Small intestine (tissue), 7 donors: ENCODE measurements around the gene MLLT3. TPM values are rescaled to one million over a fixed set of nuclear protein-coding genes. Genes with fewer than 3 reads are reported as not detected.

Source experiments
- DNase-seq, 2 donors: peaks; one replicate each; pipeline versions ENCODE4 v3.0.0 to v3.0.0-alpha.2; 2013
- FAIRE-seq: peaks from 2 replicates; lab custom pipeline; 2012; peaks lifted over from hg19 to GRCh38; lab: Jason Lieb, UNC
- H3K27ac ChIP-seq, 3 donors: one replicate each; pipeline ENCODE4 v1.5.1; 2013; ENCODE audit warnings: low read length in 2 of 3, mild to moderate bottlenecking in 2 of 3, control low read depth in 1 of 3, inconsistent platforms in 1 of 3, low read depth in 1 of 3, moderate library complexity in 1 of 3
- H3K27me3 ChIP-seq, 3 donors: one replicate each; pipeline ENCODE4 v1.6.1; 2013; ENCODE audit warnings: low read length in 3 of 3, inconsistent platforms in 1 of 3; ENCODE audit not compliant: control insufficient read depth in 3 of 3, insufficient read depth in 3 of 3
- H3K36me3 ChIP-seq, 3 donors: one replicate each; pipeline ENCODE4 v1.6.1; 2013; ENCODE audit warnings: low read length in 3 of 3, inconsistent platforms in 1 of 3, low read depth in 1 of 3, mild to moderate bottlenecking in 1 of 3, moderate library complexity in 1 of 3; ENCODE audit not compliant: control insufficient read depth in 3 of 3, insufficient read depth in 2 of 3
- H3K4me1 ChIP-seq, 3 donors: one replicate each; pipeline ENCODE4 v1.6.1; 2013; ENCODE audit warnings: low read length in 2 of 3, inconsistent platforms in 1 of 3, low read depth in 1 of 3, mild to moderate bottlenecking in 1 of 3, moderate library complexity in 1 of 3; ENCODE audit not compliant: control insufficient read depth in 3 of 3, insufficient read depth in 2 of 3
- H3K4me3 ChIP-seq, 3 donors: one replicate each; pipeline ENCODE4 v1.5.1; 2013; ENCODE audit warnings: low read length in 3 of 3, control low read depth in 1 of 3, inconsistent platforms in 1 of 3, low read depth in 1 of 3, mild to moderate bottlenecking in 1 of 3, moderate library complexity in 1 of 3
- H3K9me3 ChIP-seq, 2 donors: one replicate each; pipeline ENCODE4 v1.6.1; 2013; ENCODE audit warnings: low read depth in 1 of 2, low read length in 1 of 2; ENCODE audit not compliant: control insufficient read depth in 2 of 2, insufficient read depth in 1 of 2
- WGBS, 3 donors: extraction: QIAGEN DNeasy Blood & Tissue Kit; methylation state at CpG; one replicate each; pipeline ENCODE4 v1.1.7; 2013; 5-methylcytosine and 5-hydroxymethylcytosine counted together
- polyA plus RNA-seq, 4 donors: library from polyadenylated mRNA; stranded (reverse) in 3 of 4; unstranded in 1 of 4; fragments of 200-250 nt in 3 of 4; fragments of 120-200 nt in 1 of 4; gene quantifications; one replicate each; pipeline versions ENCODE4 v1.2.1 to v1.2.3, GENCODE V29; 2013
- donor health status: healthy with polysubstance abuse.
- donor health status: control.
- donor health status: control.
- donor health status: Bipolar disorder and iron deficiency.
- donor health status: healthy.

MLLT3 gene
- polyA plus RNA-seq, 4 donors = 8.9 to 34.5 (median 14.0) TPM

- Histone ChIP-seq H3K36me3 (no peaks in the 10 kb centered on the region), H3K4me3 (no peak overlapping the region), H3K9me3 (no peaks in the 10 kb centered on the region), H3K27me3 (no peaks in the 10 kb centered on the region), H3K4me1 (peaks cover 0 to 9% (median 0%) of the 10 kb centered on the region in 3 donors), H3K27ac (no peak overlapping the region)
- 87 to 97% (median 91%) methylated on average over 3 of the region's 3 CpGs for WGBS, 3 donors
- no peak for FAIRE-seq
- DNase-seq = no peak
Observed at GRCh38 chr9:20480249-20480648, 142.1 kb downstream of the MLLT3 start.

DNA sequence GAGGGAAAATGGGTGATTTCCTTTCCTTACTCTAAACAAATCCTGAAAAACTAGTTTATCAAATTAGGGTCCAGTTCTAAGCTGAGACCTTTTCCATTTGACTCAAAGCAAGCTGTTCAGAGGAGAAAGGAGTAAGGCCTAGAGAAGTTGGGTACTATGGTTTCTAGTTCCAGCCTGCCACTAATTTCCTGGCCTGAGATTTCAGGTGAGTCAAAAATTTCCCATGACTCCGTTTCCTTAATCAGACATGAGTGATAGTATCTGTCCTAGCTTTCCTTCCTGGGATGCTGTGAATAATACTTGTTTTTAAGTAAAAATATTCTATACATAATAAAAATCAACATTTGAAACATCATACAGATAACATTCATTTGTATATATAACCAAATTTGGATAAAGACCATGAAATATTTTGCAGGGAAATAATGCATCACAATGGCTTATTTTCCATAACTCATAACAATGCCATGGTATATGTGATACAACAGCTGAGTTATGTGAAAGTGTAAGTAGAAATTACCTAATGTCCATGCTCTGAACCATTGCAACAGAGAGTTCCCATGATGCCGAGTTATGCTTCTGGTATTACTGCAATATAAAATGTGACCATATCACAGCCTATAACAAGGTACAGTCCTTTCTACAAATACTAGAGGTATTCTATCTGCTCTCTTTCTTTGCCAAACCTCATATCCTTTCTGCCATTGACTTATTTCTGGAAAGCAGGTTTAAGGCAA lies 142.7 kb downstream of the MLLT3 start:
- Histone ChIP-seq H3K4me3 (no peak overlapping the region), H3K36me3 (no peaks in the 10 kb centered on the region), H3K27ac (no peak overlapping the region), H3K27me3 (no peaks in the 10 kb centered on the region), H3K4me1 (peaks cover 0 to 13% (median 0%) of the 10 kb centered on the region in 3 donors), H3K9me3 (no peaks in the 10 kb centered on the region)
- peak in 1 of 2 donors; percentile 66 for DNase-seq
- 86 to 99% (median 95%) methylated on average over 2 of the region's 2 CpGs for WGBS, 3 donors
- FAIRE-seq = no peak

- H3K36me3 ChIP-seq = no peaks in the 10 kb centered on the region
- DNase-seq = no peak
- H3K9me3 ChIP-seq = no peaks in the 10 kb centered on the region
- no peak overlapping the region for H3K4me3 ChIP-seq
- WGBS, 3 donors = 81 to 90% (median 90%) methylated on average over 2 of the region's 2 CpGs
- H3K27ac ChIP-seq = no peak overlapping the region
- H3K4me1 ChIP-seq = peaks cover 0 to 13% (median 0%) of the 10 kb centered on the region in 3 donors
- no peak for FAIRE-seq
- H3K27me3 ChIP-seq = no peaks in the 10 kb centered on the region
Observed at GRCh38 chr9:20478786-20479185, 143.5 kb downstream of the MLLT3 start.

- WGBS, 3 donors = 90 to 93% (median 90%) methylated on average over 7 of the region's 7 CpGs
- Histone ChIP-seq H3K36me3 (no peaks in the 10 kb centered on the region), H3K9me3 (no peaks in the 10 kb centered on the region), H3K27ac (no peak overlapping the region), H3K4me1 (peaks cover 0 to 13% (median 0%) of the 10 kb centered on the region in 3 donors), H3K4me3 (no peak overlapping the region), H3K27me3 (no peaks in the 10 kb centered on the region)
- FAIRE-seq = no peak
- DNase-seq = no peak
Observed at GRCh38 chr9:20477940-20478620, 144.2 kb downstream of the MLLT3 start.

DNA sequence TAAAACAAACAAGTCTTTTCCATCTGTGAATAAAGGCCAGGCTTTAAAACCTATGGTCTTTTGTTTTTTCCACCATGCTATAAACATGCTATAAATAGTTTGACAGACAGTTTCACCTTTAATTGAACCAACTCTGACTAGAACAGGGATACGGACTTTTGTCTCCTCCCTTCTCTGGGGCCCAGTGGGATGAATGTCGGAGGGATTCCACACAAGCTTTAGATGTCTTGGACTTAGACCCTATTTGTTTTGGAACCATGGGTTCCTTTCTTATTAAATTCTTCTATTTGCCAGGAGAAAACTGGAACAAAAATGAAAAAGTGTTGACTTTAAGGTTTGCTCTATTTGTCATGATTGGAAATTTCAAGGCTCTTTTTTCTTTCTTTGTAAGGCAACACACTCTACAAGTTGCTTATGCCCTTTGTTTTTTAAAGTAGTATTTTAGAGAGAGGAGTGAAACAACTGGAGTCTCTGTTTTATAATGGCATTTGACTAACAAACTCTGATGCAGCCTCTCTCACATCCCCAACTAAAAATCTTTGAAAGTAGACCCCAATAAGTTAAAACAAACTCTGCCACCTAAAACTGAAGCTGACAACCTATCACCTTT lies 145.3 kb downstream of the MLLT3 start:
- Histone ChIP-seq H3K9me3 (no peaks in the 10 kb centered on the region), H3K4me3 (no peak overlapping the region), H3K4me1 (peaks cover 0 to 13% (median 0%) of the 10 kb centered on the region in 3 donors), H3K27ac (peak overlapping the region in 1 of 3 donors; percentile 5), H3K27me3 (no peaks in the 10 kb centered on the region), H3K36me3 (no peaks in the 10 kb centered on the region)
- peak in 1 of 2 donors; percentile 67 for DNase-seq
- 21 to 57% (median 39%) methylated on average over 2 of the region's 2 CpGs for WGBS, 3 donors
- FAIRE-seq = no peak

DNA sequence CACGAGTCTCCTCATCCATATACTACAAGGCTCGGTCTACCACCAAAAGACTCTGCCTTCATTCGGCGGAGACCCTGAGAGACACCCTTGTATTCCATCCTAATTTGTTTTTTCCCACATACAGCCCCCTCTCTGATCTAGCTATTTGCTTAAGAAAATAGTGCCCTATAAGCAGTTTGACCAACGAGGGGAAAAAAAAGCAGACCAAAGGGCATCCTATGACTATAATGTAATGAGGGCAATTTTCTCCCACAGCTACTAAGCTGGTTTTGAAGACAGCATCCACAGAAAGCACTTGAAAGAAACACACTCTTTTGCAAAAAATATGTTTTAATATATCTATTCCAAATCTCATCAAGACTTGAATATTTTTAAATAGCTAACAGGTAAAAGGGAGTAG lies 147.8 kb downstream of the MLLT3 start:
- H3K4me3 ChIP-seq = no peak overlapping the region
- FAIRE-seq (no peak), DNase-seq (peak in 1 of 2 donors; percentile 56)
- H3K9me3 ChIP-seq = no peaks in the 10 kb centered on the region
- no peaks in the 10 kb centered on the region for H3K27me3 ChIP-seq
- peaks cover 0 to 13% (median 0%) of the 10 kb centered on the region in 3 donors for H3K4me1 ChIP-seq
- H3K36me3 ChIP-seq = no peaks in the 10 kb centered on the region
- H3K27ac ChIP-seq = no peak overlapping the region
- WGBS, 3 donors = 87 to 94% (median 90%) methylated on average over 5 of the region's 5 CpGs

- no peak overlapping the region for H3K4me3 ChIP-seq
- no peaks in the 10 kb centered on the region for H3K36me3 ChIP-seq
- FAIRE-seq (no peak), DNase-seq (no peak)
- no peaks in the 10 kb centered on the region for H3K9me3 ChIP-seq
- no peaks in the 10 kb centered on the region for H3K27me3 ChIP-seq
- H3K27ac ChIP-seq = no peak overlapping the region
- H3K4me1 ChIP-seq = peaks cover 0 to 13% (median 0%) of the 10 kb centered on the region in 3 donors
Observed at GRCh38 chr9:20473515-20474013, 148.7 kb downstream of the MLLT3 start.

- Histone ChIP-seq H3K9me3 (no peaks in the 10 kb centered on the region), H3K4me3 (no peak overlapping the region), H3K27ac (no peak overlapping the region), H3K4me1 (peaks cover 0 to 13% (median 0%) of the 10 kb centered on the region in 3 donors), H3K27me3 (no peaks in the 10 kb centered on the region), H3K36me3 (no peaks in the 10 kb centered on the region)
- FAIRE-seq (no peak), DNase-seq (no peak)
- WGBS, 3 donors = 95 to 99% (median 99%) methylated on average over 2 of the region's 2 CpGs
Observed at GRCh38 chr9:20472342-20473045, 149.8 kb downstream of the MLLT3 start.
